Stimulated activated CD8-positive, alpha-beta memory T cell treated with anti-CD3 and anti-CD28 coated beads, Interleukin-2, amount 100 ng/mL, for 1 hour (primary cell): ENCODE data around the gene TERF2IP.
A peak's percentile ranks its signal among the peaks of the same experiment; 100 is the strongest.

Experiments
- DNase-seq, 2 donors: peaks; one replicate each; pipeline ENCODE4 v3.0.0-alpha.2; 2020; ENCODE audit warnings: low read depth in 2 of 2

The TERF2IP gene

GRCh38 chr16:75647492-75648264 lies at the start of gene TERF2IP, which contains the start of gene KARS1:
TERF2IP (plus strand) TSS chr16:75647773; CDS start chr16:75647883, 110 bp downstream.
KARS1 (minus strand) TSS chr16:75647665; CDS start chr16:75647639, 26 bp downstream.
- DNase-seq: peak; percentile 90

GRCh38 chr16:75599452-75600277 lies 47.9 kb upstream of the TERF2IP start:
- DNase-seq: no peak

GRCh38 chr16:75603241-75603640 lies 44.3 kb upstream of the TERF2IP start:
- no peak for DNase-seq

GRCh38 chr16:75606507-75606906 lies 41.1 kb upstream of the TERF2IP start:
- DNase-seq: no peak

- DNase-seq: no peak
These were observed 33.3 kb upstream of the TERF2IP start for GRCh38 chr16:75614066-75614897.

GRCh38 chr16:75615619-75616018 lies 32.0 kb upstream of the TERF2IP start:
- DNase-seq: no peak

GRCh38 chr16:75616521-75617010 lies 31.0 kb upstream of the TERF2IP start:
- no peak for DNase-seq

- no peak for DNase-seq
These were observed 30.5 kb upstream of the TERF2IP start for GRCh38 chr16:75617121-75617520.

- no peak for DNase-seq
These were observed 28.8 kb upstream of the TERF2IP start for GRCh38 chr16:75618780-75619179.

- DNase-seq: peak in 1 of 2 donors; percentile 17
These were observed 27.0 kb upstream of the TERF2IP start for GRCh38 chr16:75620326-75621169.

GRCh38 chr16:75621170-75621477 lies 26.4 kb upstream of the TERF2IP start:
- no peak for DNase-seq

- peak; percentile 94 to 95 for DNase-seq
These were observed 24.6 kb upstream of the TERF2IP start, which contains the start of gene ADAT1 for GRCh38 chr16:75622761-75623605. ADAT1 (minus strand) TSS chr16:75623281; CDS start chr16:75620799, 2,482 bp downstream.

- DNase-seq: no peak
These were observed 22.6 kb upstream of the TERF2IP start for GRCh38 chr16:75624921-75625334.

GRCh38 chr16:75626806-75627205 lies 20.8 kb upstream of the TERF2IP start:
- no peak for DNase-seq

GRCh38 chr16:75627851-75628250 lies 19.7 kb upstream of the TERF2IP start:
- DNase-seq: no peak

GRCh38 chr16:75628351-75628750 lies 19.2 kb upstream of the TERF2IP start:
- DNase-seq: no peak

GRCh38 chr16:75629132-75629531 lies 18.4 kb upstream of the TERF2IP start:
- DNase-seq: no peak

- no peak for DNase-seq
These were observed 17.5 kb upstream of the TERF2IP start for GRCh38 chr16:75630052-75630451.

GRCh38 chr16:75632857-75633256 lies 14.7 kb upstream of the TERF2IP start:
- no peak for DNase-seq

- DNase-seq: no peak
These were observed 12.5 kb upstream of the TERF2IP start for GRCh38 chr16:75635036-75635435.
